Stimulated activated CD4-positive, alpha-beta T cell treated with anti-CD3 and anti-CD28 coated beads, Interleukin-2, amount 100 ng/mL, for 24 hours (primary cell): ENCODE data around the gene PLP1.

Source experiments
- DNase-seq, 2 donors: peaks; one replicate each; pipeline ENCODE4 v3.0.0-alpha.2; 2020

Gene PLP1

GRCh38 chrX:103831803-103832544 lies 55.3 kb downstream of the PLP1 start, which contains the start of gene RAB9B:
RAB9B (minus strand) TSS chrX:103832257; CDS start chrX:103825784, 6,473 bp downstream.
- peak; percentile 67 for DNase-seq

DNA sequence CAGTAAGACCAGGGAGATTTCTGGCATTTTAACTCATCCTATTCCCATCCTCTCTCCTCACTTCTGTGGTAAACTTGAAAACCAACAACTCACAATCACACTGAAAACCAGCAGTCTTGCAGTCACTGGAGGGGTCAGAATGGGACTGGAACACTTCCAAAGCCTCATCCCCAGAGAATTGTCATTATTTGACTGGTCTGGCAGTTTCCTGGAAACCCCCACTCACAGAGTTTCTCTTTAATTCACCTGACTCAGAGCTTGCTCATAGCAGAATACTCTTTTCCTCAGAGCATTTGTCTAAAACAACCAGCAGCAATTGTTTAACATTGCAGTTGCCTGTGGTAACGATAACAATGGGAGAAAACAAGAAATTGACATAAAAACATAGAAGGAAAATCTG lies 62.8 kb downstream of the PLP1 start:
- no peak for DNase-seq
